ENCODE measurements around the gene PTPRZ1. TPM values are rescaled to one million over a fixed set of nuclear protein-coding genes. Genes with fewer than 3 reads are reported as not detected.

Gene PTPRZ1
- polyA plus RNA-seq, 3 donors, result not detected

DNA sequence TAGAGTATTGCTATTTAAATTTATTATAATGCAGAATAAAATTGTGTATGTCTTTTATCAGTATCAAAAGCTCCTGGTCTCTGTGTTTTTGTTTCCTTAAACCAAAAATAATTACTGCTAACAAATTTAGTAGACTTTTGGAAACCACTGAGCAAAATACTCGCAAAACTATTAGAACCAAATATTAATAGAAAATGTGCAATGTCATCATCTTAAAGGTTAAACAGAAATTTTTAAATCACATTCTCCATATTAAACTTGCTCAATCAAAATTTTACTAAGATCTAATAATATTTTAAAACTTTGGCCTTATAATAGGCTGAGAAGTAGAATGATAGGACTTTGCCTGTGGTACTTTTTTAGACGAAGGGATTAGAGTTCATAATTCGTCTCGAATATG lies 222.7 kb downstream of the PTPRZ1 start:
- H2AFZ ChIP-seq (ENCODE audit: insufficient read depth, low read depth, low read length, poor library complexity, severe bottlenecking), result no peak overlapping the region
- intact Hi-C loops (cut with micrococcal nuclease), result no loop called here
- H3K36me3 ChIP-seq (replicated peaks in 1 of 2; ENCODE audit: control insufficient read depth in 1 of 2, insufficient read depth in 2 of 2, low read length in 2 of 2), result no peaks in the 10 kb centered on the region
- no peaks in the 10 kb centered on the region for H3K4me1 ChIP-seq (ENCODE audit: control insufficient read depth in 1 of 2, insufficient read depth in 2 of 2, low read length in 2 of 2)
- no peak overlapping the region for H3K9ac ChIP-seq (ENCODE audit: insufficient read depth, low read length, poor library complexity, severe bottlenecking)
- H3K4me3 ChIP-seq (replicated peaks in 1 of 3; ENCODE audit: low read depth in 2 of 3, low read length in 3 of 3), result no peak overlapping the region
- H3K9me3 ChIP-seq (replicated peaks in 1 of 2; ENCODE audit: control insufficient read depth in 1 of 2, insufficient read depth in 1 of 2, low read length in 2 of 2), result no peaks in the 10 kb centered on the region
- Mint-ChIP-seq H3K4me3 (no peak overlapping the region), H3K27me3 (ENCODE audit: low read depth in 3 of 3) (no peaks in the 10 kb centered on the region), H3K4me1 (no peaks in the 10 kb centered on the region), H3K27ac (no peak overlapping the region), H3K9me3 (no peaks in the 10 kb centered on the region), H3K36me3 (no peaks in the 10 kb centered on the region)
- no peak overlapping the region for H3K27ac ChIP-seq (ENCODE audit: low read depth in 1 of 2, low read length in 2 of 2)
- DNase-seq, result no peak
- WGBS (ENCODE audit: insufficient coverage), result no CpG with 5 or more reads among the region's 4 CpGs
- TF ChIP-seq, protein P1, sequence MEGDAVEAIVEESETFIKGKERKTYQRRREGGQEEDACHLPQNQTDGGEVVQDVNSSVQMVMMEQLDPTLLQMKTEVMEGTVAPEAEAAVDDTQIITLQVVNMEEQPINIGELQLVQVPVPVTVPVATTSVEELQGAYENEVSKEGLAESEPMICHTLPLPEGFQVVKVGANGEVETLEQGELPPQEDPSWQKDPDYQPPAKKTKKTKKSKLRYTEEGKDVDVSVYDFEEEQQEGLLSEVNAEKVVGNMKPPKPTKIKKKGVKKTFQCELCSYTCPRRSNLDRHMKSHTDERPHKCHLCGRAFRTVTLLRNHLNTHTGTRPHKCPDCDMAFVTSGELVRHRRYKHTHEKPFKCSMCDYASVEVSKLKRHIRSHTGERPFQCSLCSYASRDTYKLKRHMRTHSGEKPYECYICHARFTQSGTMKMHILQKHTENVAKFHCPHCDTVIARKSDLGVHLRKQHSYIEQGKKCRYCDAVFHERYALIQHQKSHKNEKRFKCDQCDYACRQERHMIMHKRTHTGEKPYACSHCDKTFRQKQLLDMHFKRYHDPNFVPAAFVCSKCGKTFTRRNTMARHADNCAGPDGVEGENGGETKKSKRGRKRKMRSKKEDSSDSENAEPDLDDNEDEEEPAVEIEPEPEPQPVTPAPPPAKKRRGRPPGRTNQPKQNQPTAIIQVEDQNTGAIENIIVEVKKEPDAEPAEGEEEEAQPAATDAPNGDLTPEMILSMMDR (IDR thresholded peaks at IDR 0.05), result no peak
- H4K20me1 ChIP-seq (ENCODE audit: insufficient read depth, low read length), result no peaks in the 10 kb centered on the region
- no peaks in the 10 kb centered on the region for H3K79me2 ChIP-seq (ENCODE audit: insufficient read depth, low read length)
- no peak overlapping the region for H3K4me2 ChIP-seq (replicated peaks; ENCODE audit: extremely low read depth, low read length, poor library complexity, severe bottlenecking)
- H3K27me3 ChIP-seq (ENCODE audit: control insufficient read depth in 2 of 2, insufficient read depth in 2 of 2, low read length in 2 of 2), result no peaks in the 10 kb centered on the region

DNA sequence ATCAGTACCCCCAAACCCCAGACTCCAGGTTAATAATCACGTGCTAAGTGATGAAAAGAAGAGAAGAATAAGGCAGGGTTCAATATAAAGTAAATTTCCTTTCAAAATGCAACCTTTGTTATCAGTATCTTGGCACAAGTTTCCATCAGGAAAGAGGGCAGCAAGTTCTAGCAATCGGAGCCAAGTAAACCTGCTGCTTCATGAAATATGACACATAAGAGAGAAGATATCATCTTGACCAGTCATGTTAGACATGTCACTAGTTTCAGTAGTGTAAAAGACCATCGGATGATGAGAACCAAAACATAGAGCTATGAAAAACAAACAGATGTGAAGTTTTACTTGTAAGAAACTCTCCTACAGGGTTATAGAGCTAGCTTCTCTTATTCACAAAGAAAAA lies 227.1 kb downstream of the PTPRZ1 start:
- TF ChIP-seq, protein P1 (IDR thresholded peaks at IDR 0.05), result no peak
- no peaks in the 10 kb centered on the region for H3K36me3 ChIP-seq (replicated peaks in 1 of 2; ENCODE audit: control insufficient read depth in 1 of 2, insufficient read depth in 2 of 2, low read length in 2 of 2)
- H3K27me3 Mint-ChIP-seq (ENCODE audit: low read depth in 3 of 3), result no peaks in the 10 kb centered on the region
- H3K9me3 ChIP-seq (replicated peaks in 1 of 2; ENCODE audit: control insufficient read depth in 1 of 2, insufficient read depth in 1 of 2, low read length in 2 of 2), result peaks cover 4 to 13% of the 10 kb centered on the region in 2 donors
- no peaks in the 10 kb centered on the region for H3K79me2 ChIP-seq (ENCODE audit: insufficient read depth, low read length)
- no peak overlapping the region for H3K27ac Mint-ChIP-seq
- intact Hi-C loops (cut with micrococcal nuclease), result no loop called here
- no peaks in the 10 kb centered on the region for H4K20me1 ChIP-seq (ENCODE audit: insufficient read depth, low read length)
- WGBS (ENCODE audit: insufficient coverage), result no CpG with 5 or more reads among the region's 3 CpGs
- no peak overlapping the region for H3K4me3 ChIP-seq (replicated peaks in 1 of 3; ENCODE audit: low read depth in 2 of 3, low read length in 3 of 3)
- H3K27me3 ChIP-seq (ENCODE audit: control insufficient read depth in 2 of 2, insufficient read depth in 2 of 2, low read length in 2 of 2), result no peaks in the 10 kb centered on the region
- H2AFZ ChIP-seq (ENCODE audit: insufficient read depth, low read depth, low read length, poor library complexity, severe bottlenecking), result no peak overlapping the region
- H3K4me1 Mint-ChIP-seq, result no peaks in the 10 kb centered on the region
- H3K4me2 ChIP-seq (replicated peaks; ENCODE audit: extremely low read depth, low read length, poor library complexity, severe bottlenecking), result no peak overlapping the region
- DNase-seq, result no peak
- no peak overlapping the region for H3K27ac ChIP-seq (ENCODE audit: low read depth in 1 of 2, low read length in 2 of 2)
- no peak overlapping the region for H3K9ac ChIP-seq (ENCODE audit: insufficient read depth, low read length, poor library complexity, severe bottlenecking)
- no peak overlapping the region for H3K4me3 Mint-ChIP-seq
- H3K9me3 Mint-ChIP-seq, result peaks cover 2 to 13% (median 7%) of the 10 kb centered on the region in 7 donors
- no peaks in the 10 kb centered on the region for H3K36me3 Mint-ChIP-seq
- H3K4me1 ChIP-seq (ENCODE audit: control insufficient read depth in 1 of 2, insufficient read depth in 2 of 2, low read length in 2 of 2), result no peaks in the 10 kb centered on the region

Data from CD14-positive monocyte (primary cell).